ENCODE results near the gene POU2F2. TPM values are rescaled to one million over a fixed set of nuclear protein-coding genes. Genes with fewer than 3 reads are reported as not detected.

Gene POU2F2
- total RNA-seq, 1 experiment from 2014 or later = 6.0 TPM

- TF ChIP-seq ARID4B (CRISPR knock-in tag; IDR thresholded peaks at IDR 0.05; ENCODE audit: borderline replicate concordance) (no peak), NFYB (CRISPR knock-in tag; conservative IDR thresholded peaks at IDR 0.05; ENCODE audit: low read depth) (no peak)
Measured at GRCh38 chr19:42159942-42160341, 27.7 kb upstream of the POU2F2 start (continued).

GRCh38 chr19:42158926-42159325 lies 26.7 kb upstream of the POU2F2 start:
- H3K36me3 Mint-ChIP-seq = no peaks in the 10 kb centered on the region
- H3K4me1 Mint-ChIP-seq = peaks cover 21% of the 10 kb centered on the region
- ChIA-PET POLR2A (no interaction called here), CTCF (interaction anchor here (1.1 to 1.4 kb wide), 3 partner anchors 18 to 50 kb away, joined by 3 to 4 read pairs (median 4); partner anchors contain the start of gene POU2F2)
- H3K27me3 Mint-ChIP-seq (ENCODE audit: low read depth) = peaks cover 40% of the 10 kb centered on the region
- no peak overlapping the region for H3K27ac Mint-ChIP-seq
- TF ChIP-seq EMX1 (CRISPR knock-in tag; IDR thresholded peaks at IDR 0.05) = no peak
- TF ChIP-seq AR (CRISPR knock-in tag; IDR thresholded peaks at IDR 0.05) = no peak
- TF ChIP-seq CBFB (CRISPR knock-in tag; IDR thresholded peaks at IDR 0.05; ENCODE audit: low read depth) = no peak
- no peak for TF ChIP-seq ESRRA (CRISPR knock-in tag; IDR thresholded peaks at IDR 0.05; ENCODE audit: borderline replicate concordance)
- TF ChIP-seq MAX (CRISPR knock-in tag; IDR thresholded peaks at IDR 0.05) = no peak
- no peak for TF ChIP-seq ZNF121 (CRISPR knock-in tag; IDR thresholded peaks at IDR 0.05)
- TF ChIP-seq ZSCAN18 (CRISPR knock-in tag; IDR thresholded peaks at IDR 0.05) = no peak
- no peak for TF ChIP-seq SMAD4 (CRISPR knock-in tag; IDR thresholded peaks at IDR 0.05)
- no peak for TF ChIP-seq USF1 (CRISPR knock-in tag; IDR thresholded peaks at IDR 0.05)
- H3K9me3 Mint-ChIP-seq = no peaks in the 10 kb centered on the region
- no peak overlapping the region for H3K4me3 Mint-ChIP-seq
- DNase-seq (ENCODE audit: low spot score) (no peak), ATAC-seq (no peak)

- H3K27me3 Mint-ChIP-seq (ENCODE audit: low read depth) = peaks cover 44% of the 10 kb centered on the region
- TF ChIP-seq SMAD4 (CRISPR knock-in tag; IDR thresholded peaks at IDR 0.05) (no peak), HMGXB4 (CRISPR knock-in tag; IDR thresholded peaks at IDR 0.05) (no peak), NFYB (CRISPR knock-in tag; conservative IDR thresholded peaks at IDR 0.05; ENCODE audit: low read depth) (no peak), NFATC4 (CRISPR knock-in tag; IDR thresholded peaks at IDR 0.05) (no peak), CDX4 (CRISPR knock-in tag; IDR thresholded peaks at IDR 0.05; ENCODE audit: borderline replicate concordance) (no peak), ZNF219 (CRISPR knock-in tag; IDR thresholded peaks at IDR 0.05; ENCODE audit: borderline replicate concordance) (no peak), IRF2 (CRISPR knock-in tag; IDR thresholded peaks at IDR 0.05; ENCODE audit: borderline replicate concordance, low read depth) (no peak), SOX15 (CRISPR knock-in tag; IDR thresholded peaks at IDR 0.05) (no peak), FOXK1 (CRISPR knock-in tag; IDR thresholded peaks at IDR 0.05) (no peak), ATF1 (CRISPR knock-in tag; IDR thresholded peaks at IDR 0.05) (no peak), HMGA2 (CRISPR knock-in tag; IDR thresholded peaks at IDR 0.05) (no peak), EMX1 (CRISPR knock-in tag; IDR thresholded peaks at IDR 0.05) (no peak)
- CTCF ChIA-PET = interaction anchor here (1.2 to 2.4 kb wide), 2 partner anchors 19 to 214 kb away, joined by 3 to 11 read pairs; no protein-coding TSS in a partner anchor
- DNase-seq (ENCODE audit: low spot score) (no peak), ATAC-seq (no peak)
- H3K27ac Mint-ChIP-seq = no peak overlapping the region; the same call in 1 of the 2 replicates
- H3K9me3 Mint-ChIP-seq = no peaks in the 10 kb centered on the region
- H3K4me3 Mint-ChIP-seq = no peak overlapping the region
- H3K36me3 Mint-ChIP-seq = no peaks in the 10 kb centered on the region
- POLR2A ChIA-PET = no interaction called here
- H3K4me1 Mint-ChIP-seq = peaks cover 31% of the 10 kb centered on the region
Measured at GRCh38 chr19:42156571-42156970, 24.3 kb upstream of the POU2F2 start.

Measured in WTC11 (cell line).